Upper lobe of left lung (tissue), 6 donors: ENCODE results near the gene TMEM121. TPM values are rescaled to one million over a fixed set of nuclear protein-coding genes. Genes with fewer than 3 reads are reported as not detected.
"Not testable (repeated sequence)": the region's sequence is repeated elsewhere in the genome, so short reads cannot be mapped to it uniquely, and the experiment has no call there.

Experiments used
- ATAC-seq, 2 donors: fragments of 200-7000 bp; cut with Tn5 transposase; one replicate each; pipeline ENCODE4 v1.9.1; 2022; ENCODE audit warnings: mild to moderate bottlenecking in 2 of 2, moderate library complexity in 2 of 2; ENCODE audit not compliant: low FRiP score in 2 of 2
- DNase-seq, 2 donors: peaks; one replicate each; pipeline ENCODE4 v3.0.0-alpha.2; 2019 to 2020
- H3K27ac ChIP-seq, 4 donors: fragments of 200-600 bp; sonication (generic); one replicate each; pipeline ENCODE4 v1.5.1; 2016 to 2019
- H3K27me3 ChIP-seq, 4 donors: fragments of 200-600 bp; sonication (generic); one replicate each; pipeline ENCODE4 v1.5.1; 2017 to 2019
- H3K36me3 ChIP-seq, 4 donors: fragments of 200-600 bp; sonication (generic); one replicate each; pipeline ENCODE4 v1.5.1; 2016 to 2019
- H3K4me1 ChIP-seq, 4 donors: fragments of 200-600 bp; sonication (generic); one replicate each; pipeline ENCODE4 v1.5.1; 2018 to 2019
- H3K4me3 ChIP-seq, 4 donors: fragments of 200-600 bp; sonication (generic); one replicate each; pipeline ENCODE4 v1.5.1; 2017 to 2019; ENCODE audit warnings: mild to moderate bottlenecking in 2 of 4, moderate library complexity in 1 of 4
- H3K9me3 ChIP-seq, 4 donors: fragments of 200-600 bp; sonication (generic); one replicate each; pipeline ENCODE4 v1.5.1; 2018 to 2019
- EP300 ChIP-seq, 4 donors: sonication (generic); formaldehyde crosslinking; IDR thresholded peaks; one replicate each; pipeline ENCODE4 v1.5.1; 2017; ENCODE audit warnings: antibody characterized with exemption in 4 of 4, control low read depth in 2 of 4
- POLR2A ChIP-seq, 4 donors: fragments of 450-650 bp; IDR thresholded peaks; one replicate each; pipeline ENCODE4 v1.5.1; 2016 to 2017; ENCODE audit warnings: antibody characterized with exemption in 4 of 4, mild to moderate bottlenecking in 2 of 4
- POLR2AphosphoS5 ChIP-seq, 2 donors: sonication (generic); formaldehyde crosslinking; IDR thresholded peaks; one replicate each; pipeline ENCODE4 v1.5.1; 2017; ENCODE audit warnings: antibody characterized with exemption in 2 of 2
- WGBS, 2 donors: methylation state at CpG; one replicate each; pipeline ENCODE4 v1.1.5; 2017 to 2018; 5-methylcytosine and 5-hydroxymethylcytosine counted together
- total RNA-seq, 6 donors: library from RNA; depleted of rRNA in 4 of 6; stranded (reverse); fragments of >200 nt in 4 of 6; gene quantifications; one replicate each; pipeline versions ENCODE4 v1.1.0 to v1.2.1, GENCODE V29; 2016 to 2021
- TF ChIP-seq, protein P1 (sequence below), 6 experiments: fragments of 450-650 bp in 4 of 6; fragments of 200-600 bp in 2 of 6; sonication (generic) in 2 of 6; IDR thresholded peaks; one replicate each; pipeline ENCODE4 v1.5.1; 2016 to 2019; ENCODE audit warnings: antibody characterized with exemption in 6 of 6
- donor health status: DM: no; HTN: no; CAD: no; lungs with moderate emphysema.
- donor health status: DM: no; HTN: yes; CAD: no; lungs with severe emphysema.

Gene TMEM121
- total RNA-seq, 6 donors from 2014 or later: 0.69 to 4.6 (median 3.8) TPM; not detected in 1

DNA sequence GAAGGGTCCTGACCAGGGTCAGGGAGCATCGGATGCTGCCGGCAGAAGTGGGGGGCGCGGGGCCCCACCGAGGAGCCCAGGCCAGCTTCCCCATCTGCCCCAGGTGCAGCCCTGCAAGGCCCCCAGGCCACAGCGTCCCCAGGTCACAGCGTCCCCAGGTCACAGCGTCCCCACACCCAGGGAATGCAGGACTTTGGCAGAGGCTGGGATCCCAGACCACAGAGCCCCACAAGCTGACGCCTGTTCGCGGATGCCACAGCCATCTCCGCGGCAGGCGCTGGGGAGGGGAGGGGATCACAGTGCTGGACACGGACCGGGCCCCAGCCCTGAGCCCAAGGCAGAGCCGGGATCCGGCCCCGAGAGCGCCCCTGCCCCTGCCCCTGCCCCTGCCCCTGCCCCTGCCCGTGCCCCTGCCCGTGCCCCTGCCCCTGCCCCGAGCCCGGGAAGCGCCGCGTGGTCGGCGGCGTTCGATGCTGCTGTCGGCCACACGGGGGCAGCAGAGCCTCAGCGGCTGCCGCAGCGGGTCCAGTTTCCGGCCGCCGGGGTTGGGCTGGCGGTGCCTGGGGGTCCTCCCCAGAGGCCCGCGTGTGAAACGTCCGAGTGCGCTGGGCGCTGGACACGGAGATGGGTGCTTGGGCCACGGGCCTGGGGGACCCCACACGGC lies 33.1 kb downstream of the TMEM121 start:
- not testable (repeated sequence) for H3K36me3 ChIP-seq, H3K9me3 ChIP-seq, H3K27ac ChIP-seq, H3K4me1 ChIP-seq, H3K4me3 ChIP-seq, H3K27me3 ChIP-seq
- WGBS, 2 donors: 52% methylated on average over 8 of the region's 49 CpGs; no CpG with 5 or more reads in 1 of the 2 donors
- DNase-seq (peak in 1 of 2 donors; percentile 72), ATAC-seq (peak in 1 of 2 donors; percentile 80)
- TF ChIP-seq, protein P1, sequence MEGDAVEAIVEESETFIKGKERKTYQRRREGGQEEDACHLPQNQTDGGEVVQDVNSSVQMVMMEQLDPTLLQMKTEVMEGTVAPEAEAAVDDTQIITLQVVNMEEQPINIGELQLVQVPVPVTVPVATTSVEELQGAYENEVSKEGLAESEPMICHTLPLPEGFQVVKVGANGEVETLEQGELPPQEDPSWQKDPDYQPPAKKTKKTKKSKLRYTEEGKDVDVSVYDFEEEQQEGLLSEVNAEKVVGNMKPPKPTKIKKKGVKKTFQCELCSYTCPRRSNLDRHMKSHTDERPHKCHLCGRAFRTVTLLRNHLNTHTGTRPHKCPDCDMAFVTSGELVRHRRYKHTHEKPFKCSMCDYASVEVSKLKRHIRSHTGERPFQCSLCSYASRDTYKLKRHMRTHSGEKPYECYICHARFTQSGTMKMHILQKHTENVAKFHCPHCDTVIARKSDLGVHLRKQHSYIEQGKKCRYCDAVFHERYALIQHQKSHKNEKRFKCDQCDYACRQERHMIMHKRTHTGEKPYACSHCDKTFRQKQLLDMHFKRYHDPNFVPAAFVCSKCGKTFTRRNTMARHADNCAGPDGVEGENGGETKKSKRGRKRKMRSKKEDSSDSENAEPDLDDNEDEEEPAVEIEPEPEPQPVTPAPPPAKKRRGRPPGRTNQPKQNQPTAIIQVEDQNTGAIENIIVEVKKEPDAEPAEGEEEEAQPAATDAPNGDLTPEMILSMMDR (IDR thresholded peaks at IDR 0.05): peak in 1 of 6 experiments; percentile 14

DNA sequence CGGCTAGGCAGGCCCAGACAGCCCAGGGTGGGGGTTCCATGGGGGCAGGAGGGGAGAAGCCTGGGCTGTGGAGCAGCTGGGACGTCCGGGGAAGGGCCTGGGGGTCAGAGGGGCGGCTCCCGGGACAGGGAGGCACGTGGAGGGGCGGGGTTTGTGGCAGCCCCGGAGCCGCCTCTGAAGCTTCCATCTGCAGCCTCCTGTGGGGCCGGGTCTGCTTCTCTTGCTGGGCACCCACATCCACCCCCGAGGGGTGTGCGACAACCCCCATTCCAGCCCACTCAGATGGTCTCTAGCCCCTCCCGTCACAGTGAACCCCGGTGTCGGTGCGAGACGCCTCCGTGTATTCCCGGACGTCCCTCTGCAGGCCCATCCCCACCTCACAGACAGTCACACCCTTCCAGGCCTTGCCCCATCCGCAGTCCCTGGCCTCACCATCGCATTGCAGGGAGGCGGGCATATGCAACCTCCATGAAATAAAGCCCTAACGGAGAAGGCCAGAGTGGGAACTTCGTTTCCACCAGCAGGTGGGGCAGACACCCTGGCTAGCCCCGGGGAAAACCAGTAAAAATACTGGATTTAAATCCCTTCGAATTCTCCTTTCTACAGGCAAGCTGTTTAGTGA lies 33.8 kb downstream of the TMEM121 start:
- H3K36me3 ChIP-seq, H3K27ac ChIP-seq, H3K4me3 ChIP-seq, H3K9me3 ChIP-seq, DNase-seq, H3K4me1 ChIP-seq, H3K27me3 ChIP-seq: not testable (repeated sequence)
- WGBS, 2 donors: 40 to 70% methylated on average over 2 to 5 of the region's 27 CpGs
- peak in 1 of 2 donors; percentile 46 for ATAC-seq

DNA sequence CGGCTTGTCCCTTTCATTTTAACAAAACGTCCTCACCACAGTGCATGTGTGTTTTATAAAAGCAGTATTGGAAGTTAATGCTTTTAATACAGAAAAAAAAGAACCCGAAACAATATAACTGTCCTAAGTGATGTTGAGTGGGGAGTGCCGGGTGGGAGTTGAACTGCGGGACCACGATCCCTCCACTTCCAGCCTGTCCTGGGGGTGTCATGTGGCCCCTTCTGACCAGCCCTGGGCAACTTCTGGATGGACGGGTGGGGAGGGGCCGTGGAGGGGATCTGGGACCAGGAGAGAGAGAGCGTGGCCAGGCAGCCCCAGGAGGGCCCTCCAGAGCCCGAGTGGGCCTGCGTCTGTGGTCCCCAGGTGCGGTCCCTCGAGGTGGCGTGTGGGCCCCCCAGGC lies 35.0 kb downstream of the TMEM121 start:
- not testable (repeated sequence) for ATAC-seq, H3K27me3 ChIP-seq, DNase-seq, H3K36me3 ChIP-seq, H3K27ac ChIP-seq, H3K9me3 ChIP-seq, H3K4me3 ChIP-seq, H3K4me1 ChIP-seq
- 78 to 84% methylated on average over 6 of the region's 14 CpGs for WGBS, 2 donors

DNA sequence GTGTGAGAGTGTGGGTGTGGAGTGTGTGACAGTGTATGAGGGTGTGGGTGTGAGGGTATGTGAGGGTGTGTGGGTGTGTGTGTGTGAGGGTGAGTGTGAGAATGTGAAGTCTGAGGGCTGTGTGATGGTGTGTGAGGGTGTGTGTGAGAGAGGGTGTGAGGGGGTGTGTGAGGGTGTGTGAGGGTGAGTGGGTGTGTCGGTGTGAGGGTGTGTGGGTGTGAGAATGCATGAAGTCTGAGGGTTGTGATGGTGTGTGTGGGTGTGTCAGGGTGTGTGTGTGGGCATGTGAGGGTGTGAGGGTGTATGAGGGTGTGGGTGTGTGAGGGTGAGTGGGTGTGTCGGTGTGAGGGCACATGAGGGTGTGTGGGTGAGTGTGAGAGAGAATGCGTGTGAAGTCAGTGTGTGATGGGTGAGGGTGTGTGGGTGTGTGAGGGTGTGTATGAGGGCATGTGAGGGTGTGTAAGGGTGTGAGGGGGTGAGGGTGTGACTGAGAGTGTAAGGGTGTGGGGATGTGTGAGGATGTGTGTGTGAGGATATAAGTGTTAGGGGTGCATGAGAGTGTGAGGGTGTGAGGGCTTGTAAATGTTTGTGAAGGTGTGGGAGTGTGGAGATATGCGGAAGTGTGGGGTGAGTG lies 36.4 kb downstream of the TMEM121 start:
- Histone ChIP-seq H3K9me3 (no peaks in the 10 kb centered on the region), H3K4me1 (peaks cover 0 to 5% (median 0%) of the 10 kb centered on the region in 4 donors), H3K27me3 (no peaks in the 10 kb centered on the region), H3K36me3 (no peaks in the 10 kb centered on the region), H3K27ac (peak overlapping the region in 1 of 4 donors; percentile 13), H3K4me3 (no peak overlapping the region)
- TF ChIP-seq POLR2A (IDR thresholded peaks at IDR 0.05): no peak
- no peak for TF ChIP-seq POLR2AphosphoS5 (IDR thresholded peaks at IDR 0.05)
- no peak for TF ChIP-seq EP300 (IDR thresholded peaks at IDR 0.05)
- TF ChIP-seq, protein P1 (IDR thresholded peaks at IDR 0.05): no peak
- ATAC-seq (no peak), DNase-seq (no peak)
- WGBS, 2 donors: 95% methylated on average over 4 of the region's 4 CpGs

DNA sequence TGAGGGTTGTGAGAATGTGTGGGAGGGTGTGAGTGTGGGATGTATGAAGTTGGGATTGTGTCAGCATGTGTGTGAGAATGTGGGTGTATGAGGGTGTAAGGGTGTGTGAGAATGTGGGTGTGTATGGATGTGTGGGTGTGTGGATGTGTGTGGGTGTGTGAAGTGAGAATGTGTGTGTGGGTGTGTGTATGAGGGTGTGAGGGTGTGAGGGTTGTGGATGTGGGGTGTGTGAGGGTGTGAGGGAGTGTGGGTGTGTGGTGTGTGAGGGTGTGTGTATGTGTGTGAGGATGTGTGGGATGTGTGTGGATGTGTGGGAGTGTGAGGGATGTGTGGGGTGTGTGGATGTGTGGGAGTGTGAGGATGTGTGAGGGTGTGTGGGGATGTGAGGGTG lies 37.0 kb downstream of the TMEM121 start:
- Histone ChIP-seq H3K27ac (no peak overlapping the region), H3K4me3 (no peak overlapping the region), H3K4me1 (peaks cover 0 to 5% (median 0%) of the 10 kb centered on the region in 4 donors), H3K36me3 (no peaks in the 10 kb centered on the region), H3K9me3 (no peaks in the 10 kb centered on the region), H3K27me3 (no peaks in the 10 kb centered on the region)
- DNase-seq: no peak
- no peak for ATAC-seq
- TF ChIP-seq EP300 (IDR thresholded peaks at IDR 0.05): no peak
- no peak for TF ChIP-seq POLR2AphosphoS5 (IDR thresholded peaks at IDR 0.05)
- TF ChIP-seq, protein P1 (IDR thresholded peaks at IDR 0.05): no peak
- TF ChIP-seq POLR2A (IDR thresholded peaks at IDR 0.05): no peak

DNA sequence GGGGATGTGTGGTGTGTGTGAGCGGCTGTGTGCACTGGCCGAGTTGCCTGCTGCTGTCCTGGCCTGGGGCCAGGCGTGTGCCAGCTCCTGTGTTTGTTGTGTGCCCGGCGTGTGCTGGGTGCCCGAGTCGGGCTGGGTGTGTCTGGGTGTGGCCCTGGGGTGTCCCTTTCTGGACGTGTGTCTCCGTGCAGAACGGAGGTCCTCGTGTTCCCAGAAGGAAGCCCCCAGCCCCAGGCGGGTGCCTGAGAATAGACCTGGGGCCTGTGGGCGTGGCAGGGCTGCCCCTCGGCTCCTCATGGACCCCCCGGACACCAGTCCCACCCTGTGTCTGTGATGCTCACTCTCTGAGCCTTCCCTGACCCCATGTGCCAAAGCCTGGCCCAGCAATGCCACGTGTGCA lies 38.2 kb downstream of the TMEM121 start:
- not testable (repeated sequence) for H3K4me1 ChIP-seq, H3K27ac ChIP-seq, ATAC-seq, H3K4me3 ChIP-seq, H3K36me3 ChIP-seq, H3K27me3 ChIP-seq, H3K9me3 ChIP-seq
- DNase-seq: peak in 1 of 2 donors; percentile 63
- 59 to 73% methylated on average over 8 to 12 of the region's 16 CpGs for WGBS, 2 donors

DNA sequence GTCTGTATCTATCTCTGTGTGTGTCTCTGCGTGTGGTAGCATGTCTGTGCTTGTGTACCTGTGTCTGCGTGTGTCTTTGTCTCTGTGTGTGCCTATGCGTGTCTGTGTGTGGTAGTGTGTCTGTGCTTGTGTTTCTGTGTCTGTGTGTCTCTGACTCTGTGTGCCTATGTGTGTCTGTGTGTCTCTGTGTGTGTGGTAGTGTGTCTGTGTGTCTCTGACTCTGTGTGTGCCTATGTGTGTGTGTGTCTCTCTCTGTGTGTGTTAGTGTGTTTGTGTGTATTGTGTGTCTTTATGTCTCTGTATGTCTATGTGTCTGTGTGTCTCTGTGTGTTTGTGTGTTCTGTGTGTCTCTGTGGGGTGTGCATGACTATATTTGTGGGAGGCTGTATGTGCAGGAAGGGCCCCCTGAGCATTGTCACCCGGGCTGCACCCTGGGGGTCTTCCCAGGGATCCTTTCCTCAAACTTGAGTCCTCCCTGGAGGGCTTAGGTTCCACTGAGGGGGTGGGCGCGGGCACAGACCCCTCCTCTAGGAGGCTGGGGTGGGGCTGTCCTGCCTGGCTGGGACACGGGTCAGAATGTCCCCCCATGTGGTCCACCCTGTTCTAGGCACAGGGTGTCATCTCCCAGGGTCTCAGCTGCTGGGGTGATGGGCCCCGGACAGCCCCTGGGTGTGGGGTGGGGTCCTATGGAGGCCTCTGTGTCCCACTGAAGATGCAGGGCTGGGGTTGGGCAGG lies 39.0 kb downstream of the TMEM121 start:
- not testable (repeated sequence) for H3K27me3 ChIP-seq, H3K36me3 ChIP-seq, DNase-seq, H3K9me3 ChIP-seq, H3K4me1 ChIP-seq, H3K4me3 ChIP-seq, H3K27ac ChIP-seq
- 83 to 87% methylated on average over 3 to 4 of the region's 8 CpGs for WGBS, 2 donors
- peak in 1 of 2 donors; percentile 2 for ATAC-seq

DNA sequence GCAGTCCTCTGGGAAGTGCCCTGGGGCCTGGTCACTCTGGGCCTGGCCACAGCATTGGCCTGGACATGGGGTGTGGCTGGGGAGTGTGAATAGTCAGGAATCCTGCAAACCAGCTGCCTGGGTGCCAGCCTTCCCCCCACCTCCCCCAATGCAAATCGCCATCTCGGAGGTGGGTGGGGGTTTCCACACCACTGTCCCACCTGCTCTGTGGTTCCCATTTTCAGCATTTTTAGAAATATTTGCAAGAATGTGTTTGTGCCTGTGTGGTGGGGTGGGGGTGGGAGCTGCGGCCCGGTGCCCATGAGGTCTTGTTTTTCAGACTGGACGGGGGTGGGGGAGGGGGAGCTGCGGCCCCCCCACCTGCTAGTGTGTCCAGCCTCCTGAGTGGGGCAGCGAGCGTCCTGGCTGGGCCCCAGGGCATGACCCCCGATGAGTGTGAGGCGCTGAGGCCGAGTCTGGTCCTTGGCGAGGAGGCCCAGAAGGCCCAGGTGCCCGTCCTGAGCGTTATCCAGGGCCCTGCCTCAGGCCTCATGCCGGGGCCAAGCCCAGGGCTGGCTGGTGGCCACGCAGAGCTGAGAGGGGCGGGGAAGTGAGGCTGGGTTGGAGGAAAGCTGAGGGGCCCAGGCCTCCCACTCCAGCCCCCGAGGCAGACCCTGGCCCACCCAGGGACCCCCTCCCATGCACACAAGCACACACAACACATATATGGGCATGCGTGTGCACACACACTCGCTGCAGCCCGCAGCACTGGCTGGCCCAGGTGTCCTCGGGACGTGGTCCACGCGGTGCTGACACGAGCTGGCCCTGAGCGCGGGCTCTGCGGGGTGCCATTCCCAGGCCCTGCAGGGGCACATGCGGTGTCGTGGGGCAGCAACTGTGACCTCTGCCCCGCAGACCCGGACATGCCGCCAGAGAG lies 40.1 kb downstream of the TMEM121 start:
- peak in 1 of 2 donors; percentile 80 for DNase-seq
- WGBS, 2 donors: 80 to 87% methylated on average over 1 to 6 of the region's 34 CpGs

More for the DNA sequence above, 40.1 kb downstream of the TMEM121 start:
- H3K27ac ChIP-seq: peak overlapping the region in 1 of 4 donors; percentile 35
- not testable (repeated sequence) for H3K27me3 ChIP-seq, H3K36me3 ChIP-seq, H3K4me3 ChIP-seq, H3K4me1 ChIP-seq, H3K9me3 ChIP-seq
- ATAC-seq: peak in 1 of 2 donors; percentile 3
